NCI-H526 (cell line): ENCODE data around the gene GLO1.

Source experiments
- DNase-seq, 2 experiments: peaks; one replicate each; lab custom pipeline; 2025; lab: John Stamatoyannopoulos, UW

The GLO1 gene

DNA sequence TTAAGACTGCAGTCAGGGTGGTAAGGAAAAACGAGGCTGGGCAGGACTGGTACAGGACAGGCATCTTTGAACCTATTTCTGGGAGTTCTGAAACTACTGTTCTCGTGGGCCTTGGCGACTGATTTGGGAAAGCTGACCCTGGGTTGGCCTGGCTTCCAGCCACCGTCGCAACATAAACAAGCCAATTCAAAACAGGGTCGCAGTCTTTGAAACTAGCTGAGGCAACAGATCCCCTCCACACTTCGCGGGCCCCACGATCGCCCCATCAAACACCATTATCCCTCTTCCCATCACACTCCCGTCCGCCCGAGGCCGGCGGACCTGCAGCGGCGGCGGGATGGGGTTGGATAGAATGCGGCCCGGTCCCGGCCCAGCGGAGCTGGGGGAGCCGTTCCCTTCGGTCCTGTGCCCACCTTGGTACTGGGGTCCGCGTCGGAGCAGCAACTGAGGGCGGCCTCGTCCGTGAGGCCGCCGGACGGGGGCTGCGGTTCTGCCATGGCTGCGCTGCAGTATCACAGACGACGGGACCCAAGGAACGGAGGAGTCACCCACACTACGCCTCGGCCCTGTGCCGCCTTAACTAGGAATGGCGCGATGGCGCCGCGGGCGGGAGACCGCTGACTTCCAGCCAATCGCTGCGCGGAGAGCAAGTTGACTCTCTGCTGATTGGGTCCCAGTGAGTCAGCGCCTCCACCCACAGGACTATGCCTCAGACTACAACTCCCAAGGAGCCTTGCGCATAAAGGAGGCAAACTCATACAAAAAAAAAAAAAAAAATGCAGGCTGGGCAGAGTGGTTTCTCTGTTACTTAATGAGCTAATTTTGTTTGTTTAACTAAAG is at the start of gene GLO1:
GLO1 (minus strand) TSS at position 588 of the 840 bp plus-strand sequence; CDS start at position 497, 91 bp downstream.
- peak; percentile 95 to 98 for DNase-seq

DNA sequence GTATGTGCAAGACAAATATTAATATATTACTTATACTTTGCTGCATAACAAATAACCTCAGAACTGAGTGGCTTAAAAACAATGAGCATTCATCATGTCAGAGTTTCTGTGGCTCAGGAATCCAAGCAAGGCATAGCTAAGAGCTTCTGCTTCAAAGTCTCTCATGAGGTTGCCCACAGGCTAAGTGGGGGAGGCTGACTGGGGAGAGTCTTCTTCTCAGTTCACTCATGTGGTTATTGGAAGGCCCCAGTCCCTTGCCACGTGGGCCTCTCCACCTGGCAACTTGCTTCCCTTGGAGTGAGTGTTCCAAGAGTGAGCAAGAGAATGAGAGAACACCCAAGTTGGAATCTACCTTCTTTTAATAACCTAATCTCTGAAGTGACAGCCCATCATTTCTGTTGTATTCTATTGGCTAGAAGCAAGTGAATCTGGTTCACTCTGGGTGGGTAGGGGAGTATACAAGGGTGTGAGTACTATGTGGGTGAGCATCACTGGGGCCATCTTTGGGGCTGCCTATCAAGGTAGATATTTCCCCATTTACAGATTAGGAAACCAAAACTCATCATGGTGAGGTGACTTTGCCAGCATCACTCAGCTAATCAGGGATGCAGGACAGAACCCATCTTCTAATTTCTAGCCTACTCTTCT is 48.1 kb upstream of the GLO1 start:
- DNase-seq: no peak

DNA sequence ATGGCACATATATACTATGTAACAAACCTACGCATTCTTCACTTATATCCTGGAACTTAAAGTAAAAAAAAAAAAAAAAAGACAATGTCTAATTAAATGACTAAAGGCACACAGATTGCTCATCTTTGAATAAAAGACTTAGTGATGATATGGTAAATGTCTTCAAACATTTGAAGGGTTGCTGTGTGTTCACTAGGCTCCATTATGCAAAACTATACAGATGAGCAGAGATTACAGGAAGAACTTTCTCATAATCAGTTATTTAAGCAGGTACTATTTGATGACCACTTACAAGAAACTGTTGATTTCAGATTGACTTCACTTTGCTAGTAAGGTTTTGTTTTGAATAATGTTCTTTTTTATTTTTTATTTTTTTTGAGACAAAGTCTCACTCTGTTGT is 46.5 kb upstream of the GLO1 start:
- DNase-seq: no peak

DNA sequence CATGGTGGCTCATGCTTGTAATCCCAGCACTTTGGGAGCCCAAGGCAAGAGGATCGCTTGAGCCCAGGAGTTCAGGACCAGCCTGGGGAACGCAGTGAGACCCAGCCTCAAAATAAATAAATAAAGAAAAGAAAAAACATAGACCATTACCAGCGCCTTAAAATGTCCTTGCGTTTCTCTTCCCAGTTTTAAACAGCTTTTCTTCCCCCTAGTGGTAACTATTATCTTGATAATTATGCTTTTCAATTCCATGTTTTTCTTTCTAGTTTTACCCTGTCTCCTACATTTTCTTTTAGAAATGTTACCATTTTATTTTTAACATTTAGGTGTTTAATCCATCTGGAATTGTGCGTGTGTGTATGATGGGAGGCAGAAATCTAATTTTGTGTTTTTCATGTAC is 36.6 kb upstream of the GLO1 start:
- peak in 1 of 2 experiments; percentile 20 for DNase-seq

DNA sequence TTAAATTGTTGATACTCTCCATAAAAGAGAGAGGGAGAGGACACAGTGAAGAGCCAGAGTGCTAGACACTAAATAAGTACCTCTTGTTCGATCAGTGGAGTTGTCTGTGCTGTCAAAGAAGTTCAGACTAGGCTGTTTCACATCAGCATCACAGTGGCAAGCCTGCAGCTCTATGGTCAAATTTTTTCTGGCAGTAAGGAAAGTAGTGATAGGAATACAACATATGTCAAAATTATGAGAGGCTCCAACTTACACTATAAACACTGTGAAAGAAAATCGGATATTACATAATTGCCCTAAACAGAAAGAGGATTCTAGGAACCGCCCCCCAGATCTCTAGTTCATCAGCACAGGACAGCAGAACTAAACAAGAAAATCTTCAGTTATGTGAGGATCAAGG is 35.3 kb upstream of the GLO1 start:
- no peak for DNase-seq

DNA sequence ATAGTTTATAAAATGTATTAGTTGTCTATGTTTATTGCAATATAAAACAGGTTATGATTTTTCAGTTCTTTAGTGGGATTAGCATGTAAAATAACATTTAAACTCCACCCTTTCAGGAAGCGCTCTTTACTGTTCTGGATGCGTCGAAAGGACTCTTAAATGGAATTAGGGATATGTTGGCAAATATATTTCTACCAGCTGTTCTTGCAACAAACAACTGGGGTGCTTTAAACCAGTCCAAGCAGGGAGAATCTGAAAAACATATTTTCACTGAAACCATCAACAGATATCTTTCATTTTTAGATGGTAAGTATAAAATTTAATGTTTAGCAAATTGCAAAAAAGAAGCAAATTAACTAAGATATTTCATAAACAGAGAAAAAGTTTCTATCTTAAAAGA is 34.0 kb upstream of the GLO1 start:
- DNase-seq: no peak

DNA sequence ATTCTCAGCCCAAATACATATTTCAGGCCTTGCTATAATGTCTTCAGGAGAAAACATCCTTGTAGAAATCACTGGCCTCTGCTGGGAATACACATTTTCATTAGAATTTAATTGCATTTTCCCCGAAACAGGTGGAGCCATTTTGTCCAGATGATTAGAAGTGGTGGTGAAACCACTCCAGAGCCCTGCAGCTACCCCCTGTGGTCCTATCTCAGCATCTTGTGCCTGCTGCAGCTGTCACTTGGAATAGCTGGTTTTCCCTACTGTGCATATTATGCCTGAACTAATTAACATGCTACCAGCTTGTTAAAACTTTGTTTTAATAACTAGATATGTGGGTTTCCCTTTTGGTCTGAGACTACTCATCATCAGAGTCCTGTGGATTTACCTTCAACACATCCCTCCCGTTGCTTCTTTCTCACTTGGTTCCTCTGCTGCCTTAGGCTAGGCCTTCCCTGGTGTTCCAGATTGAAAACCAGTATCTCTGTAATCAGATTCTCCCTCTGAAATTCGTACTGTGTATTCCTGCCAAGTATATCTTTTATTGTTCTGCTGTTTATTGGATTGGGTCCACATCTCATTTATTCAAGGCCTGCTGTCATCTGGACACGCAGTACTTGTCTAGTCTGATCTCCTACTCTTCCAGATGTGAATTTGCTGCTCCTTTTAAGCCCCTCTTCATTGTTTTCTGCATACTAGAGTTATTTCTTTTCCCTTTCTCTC is 27.4 kb upstream of the GLO1 start:
- no peak for DNase-seq

DNA sequence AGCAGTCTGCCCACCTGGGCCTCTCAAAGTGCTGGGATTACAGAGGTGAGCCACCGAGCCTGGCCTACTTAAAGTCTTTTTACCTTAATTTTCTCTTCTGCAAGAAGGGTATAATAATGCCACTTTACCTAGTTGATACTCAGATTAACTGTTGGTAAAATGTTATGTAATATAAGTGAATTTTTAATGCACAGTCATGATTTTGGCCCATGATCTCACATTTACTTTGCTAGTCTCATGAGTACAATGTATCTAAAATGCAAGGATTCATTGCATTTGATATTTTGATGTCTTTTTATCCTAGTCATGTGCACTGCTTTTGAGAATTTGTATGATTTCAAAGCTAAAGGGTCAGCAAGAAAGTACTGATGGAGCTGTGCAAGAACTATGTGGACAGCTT is 25.3 kb upstream of the GLO1 start:
- DNase-seq: no peak

DNA sequence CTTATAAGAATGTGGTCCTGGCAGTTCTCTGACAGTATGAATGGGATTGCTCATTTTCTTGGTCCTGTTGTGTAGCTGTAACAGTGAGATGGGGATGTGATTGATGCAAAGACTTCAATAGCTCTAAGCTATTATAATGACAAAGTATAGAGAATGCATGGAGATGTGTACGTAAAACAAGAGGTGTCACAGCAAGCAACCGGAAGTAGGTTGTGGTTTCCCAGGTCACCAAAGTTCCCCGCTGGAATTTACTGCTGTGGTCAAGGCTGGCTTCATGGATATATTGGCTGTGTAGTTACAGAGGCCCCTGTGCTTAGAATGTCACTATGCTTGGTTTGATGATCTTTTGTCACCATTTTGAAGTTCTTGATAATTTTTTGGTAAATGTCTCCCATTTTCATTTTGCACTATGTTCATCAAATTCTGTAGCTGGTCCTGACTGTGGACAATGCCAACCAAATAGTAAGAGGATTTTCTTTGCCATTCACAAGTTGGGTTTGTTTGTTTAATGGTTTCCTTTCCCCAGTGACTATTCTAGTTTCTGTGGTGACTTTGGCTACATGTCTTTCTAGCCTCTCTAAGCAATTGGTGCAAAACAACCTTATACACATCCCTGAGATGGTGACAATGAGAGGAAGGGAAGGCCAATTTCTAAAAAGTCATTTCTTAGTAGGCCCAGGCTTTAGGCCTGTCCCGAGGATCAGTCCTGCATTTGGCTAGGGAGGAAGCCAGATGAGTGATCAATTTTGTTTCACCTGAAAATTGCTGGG is 22.7 kb upstream of the GLO1 start:
- DNase-seq: no peak

DNA sequence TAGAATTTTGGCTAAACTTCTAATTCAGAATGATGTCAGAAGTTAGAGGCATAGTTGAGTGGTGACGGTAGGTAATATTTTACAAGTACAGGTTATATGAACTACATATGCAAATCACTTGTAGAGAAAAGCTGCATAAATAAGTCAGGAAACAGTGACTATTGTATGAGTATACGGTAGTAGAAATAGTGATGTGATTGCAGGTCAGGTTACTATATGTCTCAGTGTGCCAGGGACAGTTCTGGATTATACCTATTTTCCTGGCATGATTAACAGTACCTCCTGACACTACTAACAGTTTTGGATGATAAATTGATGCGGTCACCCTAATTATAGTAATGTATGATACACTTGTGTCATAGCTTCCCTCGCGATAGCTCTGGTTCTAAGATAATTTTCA is 21.4 kb upstream of the GLO1 start:
- peak in 1 of 2 experiments; percentile 16 for DNase-seq

DNA sequence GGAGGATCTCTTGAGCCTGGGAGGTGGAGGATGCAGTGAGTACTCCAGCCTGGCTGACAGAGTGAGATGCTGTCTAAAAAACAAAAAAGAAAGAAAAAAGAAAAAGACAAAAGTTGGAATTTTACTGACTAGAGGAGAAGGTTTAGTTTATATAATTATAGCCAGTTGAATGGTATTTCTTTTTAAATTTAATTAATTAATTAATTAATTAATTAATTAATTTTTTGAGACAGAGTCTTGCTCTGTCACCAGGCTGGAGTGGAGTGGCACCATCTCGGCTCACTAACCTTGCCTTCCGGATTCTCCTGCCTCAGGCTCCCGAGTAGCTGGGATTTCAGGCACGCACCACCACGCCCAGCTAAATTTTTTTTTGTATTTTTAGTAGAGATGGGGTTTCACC is 20.8 kb upstream of the GLO1 start:
- no peak for DNase-seq

DNA sequence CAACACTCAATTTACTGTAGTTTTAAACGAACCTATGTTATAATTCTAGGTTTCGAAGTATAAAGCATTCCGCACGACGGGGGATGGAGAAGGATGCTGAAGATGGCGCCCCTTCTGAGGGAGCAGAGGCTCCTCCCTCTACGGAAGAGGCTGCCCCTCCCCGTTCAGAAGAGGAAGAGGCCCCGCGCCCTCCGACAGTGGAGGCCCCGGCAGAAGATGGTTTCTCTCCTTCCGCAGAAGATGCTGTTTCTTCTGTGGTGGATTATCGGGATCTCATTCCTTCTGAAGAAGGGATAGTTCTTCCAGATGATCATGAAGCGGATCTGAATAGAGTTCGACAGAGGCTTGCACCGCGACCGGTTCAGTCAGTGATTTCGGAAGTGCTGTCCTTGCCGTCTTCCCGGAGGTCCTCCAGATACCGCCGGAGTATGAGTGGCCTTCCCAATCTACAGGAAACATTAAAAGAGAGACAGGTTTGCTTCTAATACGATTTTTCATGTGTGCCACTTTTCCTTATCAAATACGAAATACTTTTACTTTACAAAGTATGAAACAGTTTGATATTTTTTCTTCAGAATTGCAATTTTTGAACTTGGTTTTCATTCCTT is 19.9 kb upstream of the GLO1 start:
- DNase-seq: no peak

DNA sequence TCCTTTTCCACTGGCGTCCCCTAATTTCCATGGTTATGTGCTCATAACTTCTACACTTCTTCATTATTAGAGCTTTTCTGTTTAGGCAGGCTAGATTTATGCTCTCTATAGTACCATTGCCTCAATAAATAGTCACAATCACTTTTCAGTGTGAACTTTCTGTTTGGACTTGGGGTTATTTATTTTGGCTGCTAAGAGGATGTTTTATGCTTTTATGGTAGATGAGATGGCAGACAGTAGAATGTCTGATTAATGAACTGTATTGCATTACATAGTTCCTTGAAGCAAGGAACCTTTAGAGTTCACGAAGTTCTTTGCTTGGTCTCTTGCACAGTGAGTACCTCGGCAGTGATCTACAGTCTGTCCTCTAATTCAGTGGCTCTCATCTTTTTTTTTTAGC is 19.1 kb upstream of the GLO1 start:
- no peak for DNase-seq

DNA sequence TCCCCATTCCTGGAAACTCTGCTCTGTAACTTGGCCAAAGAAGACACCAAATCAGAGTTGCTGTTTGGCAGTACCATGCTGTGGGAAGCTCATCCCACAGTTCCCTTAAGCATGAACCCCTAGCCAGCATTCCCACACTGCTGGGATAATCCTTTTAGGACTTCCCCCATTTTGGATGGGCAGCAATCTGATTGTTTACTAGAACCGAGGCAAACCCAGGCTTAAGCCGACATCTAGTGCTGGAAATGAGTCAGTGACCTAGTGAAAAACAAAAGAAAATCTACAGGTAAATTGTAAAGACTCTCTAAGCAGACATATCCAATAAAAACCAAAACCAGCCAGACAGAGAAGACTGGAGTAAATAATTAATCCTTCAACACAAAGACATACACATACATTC is 17.4 kb upstream of the GLO1 start:
- DNase-seq: peak in 1 of 2 experiments; percentile 13

DNA sequence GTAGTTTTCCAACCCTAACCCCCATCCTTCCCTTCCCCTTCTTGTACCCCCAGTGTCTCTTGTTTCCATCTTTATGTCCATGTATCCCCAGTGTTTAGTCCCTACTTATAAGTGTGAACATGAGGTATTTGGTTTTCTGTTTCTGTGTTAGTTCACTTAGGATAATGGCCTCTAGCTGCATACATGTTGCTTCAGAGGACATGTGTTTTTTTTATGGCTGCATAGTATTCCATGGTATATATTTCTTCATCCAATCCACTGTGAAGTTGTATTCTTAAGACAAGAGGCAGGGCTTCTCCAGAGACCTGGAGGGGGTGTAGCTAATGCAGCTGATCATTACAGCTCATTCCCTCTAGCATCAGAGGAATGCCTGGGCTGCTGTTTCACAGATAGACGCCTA is 16.4 kb upstream of the GLO1 start:
- no peak for DNase-seq

DNA sequence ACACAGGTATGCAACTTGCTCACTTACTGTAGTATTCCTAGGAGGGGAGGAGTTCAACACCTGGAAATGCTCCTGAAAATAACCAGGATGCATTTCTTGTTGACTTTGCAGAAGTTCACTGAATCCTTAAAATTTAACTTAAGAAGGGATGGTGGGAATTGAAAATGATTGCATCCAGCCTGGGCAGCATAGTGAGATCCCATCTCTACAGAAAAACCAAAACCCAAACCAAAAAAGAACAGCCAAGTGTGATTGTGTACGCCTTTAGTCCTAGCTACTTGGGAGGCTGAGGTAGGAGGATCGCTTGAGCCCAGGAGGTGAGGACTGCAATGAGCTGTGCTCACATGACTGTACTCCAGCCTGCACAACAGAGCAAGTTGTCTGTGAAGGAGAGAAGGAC is 13.9 kb upstream of the GLO1 start:
- no peak for DNase-seq

DNA sequence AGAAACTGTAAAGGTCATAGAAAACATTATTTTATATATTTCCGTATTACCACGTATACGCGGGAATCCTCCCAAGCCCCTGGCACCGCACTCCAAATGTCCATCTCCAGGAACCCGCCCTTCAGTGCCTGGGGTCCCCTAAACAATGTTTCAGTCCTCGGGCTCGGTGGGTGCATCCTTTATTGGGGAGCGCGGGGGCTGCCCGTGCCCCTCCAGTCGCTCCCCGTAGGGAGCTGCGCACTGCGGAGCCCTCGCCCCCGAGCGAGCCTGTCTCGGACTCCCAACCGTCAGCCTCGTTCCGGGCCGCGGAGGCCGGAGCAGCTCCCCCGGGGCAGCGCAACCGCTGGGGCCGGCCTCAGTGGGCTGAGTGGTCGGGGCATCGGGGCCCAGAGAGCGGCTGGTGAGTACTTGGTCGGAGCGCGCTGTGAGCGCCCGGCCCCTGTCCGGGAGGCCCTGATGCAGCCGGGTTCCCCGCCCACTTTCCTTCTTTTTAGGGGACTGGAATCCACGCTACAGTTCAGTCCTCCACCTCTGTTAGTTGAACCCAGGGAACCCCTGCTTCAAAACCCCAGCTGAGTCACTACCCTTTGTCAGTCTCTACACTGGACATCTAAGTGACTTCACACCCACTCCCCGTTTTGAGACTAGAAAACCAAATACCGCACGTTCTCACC is 12.2 kb upstream of the GLO1 start, which contains the start of gene DNAH8:
DNAH8 (plus strand) TSS at position 296 of the 674 bp plus-strand sequence. CDS start 7,499 bp downstream, outside the sequence.
- no peak for DNase-seq

DNA sequence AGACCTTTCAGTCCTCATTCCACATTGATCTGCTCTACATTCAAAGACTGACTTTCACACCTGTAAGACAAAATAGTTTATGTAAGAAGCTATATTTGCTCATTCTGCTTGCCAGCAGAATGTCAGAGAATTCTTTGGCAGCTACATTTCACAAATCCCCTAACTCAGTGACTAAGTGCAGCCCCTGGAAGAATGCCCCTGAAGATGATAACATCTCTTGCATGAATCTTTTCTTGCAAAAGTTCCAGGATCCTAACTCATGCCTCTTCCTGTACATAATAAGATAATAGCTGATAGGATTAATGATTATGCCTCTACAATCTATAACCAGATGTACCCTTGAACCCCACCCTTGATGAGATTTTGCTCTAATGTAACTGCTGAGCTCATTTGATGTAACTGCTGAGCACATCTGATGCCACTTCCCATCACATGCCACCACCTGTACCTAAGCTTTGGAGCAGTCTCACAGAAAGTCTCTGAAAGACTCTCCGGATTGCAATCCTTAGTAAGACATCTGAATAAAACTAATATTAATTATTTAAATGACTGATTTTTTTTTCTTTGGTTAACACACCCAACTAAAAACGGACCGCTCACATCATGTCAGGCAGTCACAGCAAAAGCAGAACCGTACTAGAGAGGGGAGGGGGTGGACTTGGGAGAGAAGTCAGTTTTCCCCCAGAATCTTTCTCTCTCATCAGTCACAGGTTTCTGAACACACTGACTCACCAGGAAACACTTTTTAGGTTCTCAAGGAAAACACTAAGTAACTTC is 11.5 kb upstream of the GLO1 start:
- DNase-seq: no peak

DNA sequence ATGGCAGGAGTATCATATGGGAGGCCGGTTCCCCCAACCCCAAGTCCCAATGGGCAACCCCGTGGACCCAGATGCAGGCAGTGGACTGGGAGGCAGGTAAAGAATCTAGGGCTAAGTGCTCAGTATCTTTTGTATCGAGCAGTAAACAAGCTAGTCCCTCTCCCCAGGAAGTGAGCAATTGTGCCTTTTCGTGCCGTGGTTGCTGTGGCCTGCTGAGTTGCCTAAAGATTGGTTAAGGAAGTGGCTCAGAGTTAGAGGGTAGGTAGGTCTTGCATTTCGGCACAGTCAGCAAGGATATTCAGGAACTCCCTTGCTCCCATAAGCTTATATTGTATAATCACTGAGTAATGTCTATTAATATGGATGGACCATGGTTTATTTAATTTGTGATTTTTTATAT is 10.9 kb upstream of the GLO1 start:
- DNase-seq: no peak

DNA sequence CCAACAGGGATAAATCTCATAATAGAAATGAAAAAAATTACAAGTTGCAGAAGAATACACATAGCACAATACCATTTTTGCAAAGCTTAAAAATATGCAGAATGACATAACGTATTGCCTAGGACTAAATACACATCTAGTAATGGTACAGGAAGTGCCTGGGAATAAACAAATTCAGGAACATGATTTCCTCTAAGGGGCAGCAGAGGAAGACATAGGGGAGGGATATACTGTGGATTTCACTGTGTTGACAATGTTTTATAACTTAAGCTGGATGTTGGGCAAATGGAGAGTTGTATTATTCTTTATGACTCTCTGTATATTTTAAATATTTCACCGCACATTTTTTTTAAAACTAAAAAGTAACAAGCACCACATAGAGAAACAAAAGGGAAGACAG is 5.6 kb upstream of the GLO1 start:
- no peak for DNase-seq
